Upper lobe of right lung (tissue), 1 donor: ENCODE measurements around the gene E2F3. TPM values are rescaled to one million over a fixed set of nuclear protein-coding genes. Genes with fewer than 3 reads are reported as not detected.
A peak's percentile ranks its signal among the peaks of the same experiment; 100 is the strongest.

Experiments used
- ATAC-seq: fragments of 200-7000 bp; cut with Tn5 transposase; one replicate; pipeline ENCODE4 v1.9.1; 2020; ENCODE audit warnings: mild to moderate bottlenecking, moderate library complexity
- DNase-seq: peaks from one replicate; pipeline ENCODE4 v3.0.0-alpha.2; 2020
- H3K27ac ChIP-seq: fragments of 200-600 bp; one replicate; pipeline ENCODE4 v1.8.0; 2022
- H3K27me3 ChIP-seq: fragments of 200-600 bp; one replicate; pipeline ENCODE4 v1.8.0; 2022; ENCODE audit warnings: mild to moderate bottlenecking
- H3K36me3 ChIP-seq: fragments of 200-600 bp; one replicate; pipeline ENCODE4 v1.8.0; 2022
- H3K4me1 ChIP-seq: fragments of 200-600 bp; one replicate; pipeline ENCODE4 v1.8.0; 2022
- H3K4me3 ChIP-seq: fragments of 200-600 bp; one replicate; pipeline ENCODE4 v1.8.0; 2022; ENCODE audit warnings: mild to moderate bottlenecking
- H3K9me3 ChIP-seq: fragments of 200-600 bp; one replicate; pipeline ENCODE4 v1.8.0; 2022
- CTCF ChIP-seq: fragments of 200-600 bp; IDR thresholded peaks from one replicate; pipeline ENCODE4 v1.8.0; 2022; ENCODE audit warnings: antibody characterized with exemption
- intact Hi-C: fragments of 100-400 bp; cut with DNase I; formaldehyde crosslinking; loops from one replicate; pipeline ENCODE4 v1.11.0; 2022
- total RNA-seq: library from RNA; stranded (reverse); fragmentation: NEBNext Ultra II Directional; extraction: Animal tissue kit (Norgen Biotek cat#: 25700); gene quantifications from one replicate; pipeline ENCODE4 v1.2.1, GENCODE V29; 2021
- donor health status: DM: no; HTN: yes; CAD: no; lungs with severe emphysema.

E2F3 gene
- total RNA-seq, 1 donor from 2014 or later: 7.8 TPM

- no peak overlapping the region for H3K27ac ChIP-seq
- H3K4me1 ChIP-seq: no peaks in the 10 kb centered on the region
- ATAC-seq: no peak
- no peak overlapping the region for H3K4me3 ChIP-seq
- H3K9me3 ChIP-seq: no peaks in the 10 kb centered on the region
- no peaks in the 10 kb centered on the region for H3K36me3 ChIP-seq
- no peaks in the 10 kb centered on the region for H3K27me3 ChIP-seq
- TF ChIP-seq CTCF: no peak
- DNase-seq: no peak
- intact Hi-C loops: no loop called here
Measured at GRCh38 chr6:20414711-20415110, 13.0 kb downstream of the E2F3 start.

- no peak for TF ChIP-seq CTCF
- DNase-seq (no peak), ATAC-seq (no peak)
- no peaks in the 10 kb centered on the region for H3K27me3 ChIP-seq
- H3K36me3 ChIP-seq: no peaks in the 10 kb centered on the region
- H3K9me3 ChIP-seq: no peaks in the 10 kb centered on the region
- no peak overlapping the region for H3K4me3 ChIP-seq
- no peak overlapping the region for H3K27ac ChIP-seq
- no peaks in the 10 kb centered on the region for H3K4me1 ChIP-seq
- intact Hi-C loops: no loop called here
Measured at GRCh38 chr6:20415304-20415703, 13.6 kb downstream of the E2F3 start.

- Histone ChIP-seq H3K4me1 (no peaks in the 10 kb centered on the region), H3K27ac (no peak overlapping the region), H3K36me3 (no peaks in the 10 kb centered on the region), H3K9me3 (no peaks in the 10 kb centered on the region), H3K27me3 (no peaks in the 10 kb centered on the region), H3K4me3 (no peak overlapping the region)
- intact Hi-C loops: no loop called here
- TF ChIP-seq CTCF: no peak
- DNase-seq: no peak
- ATAC-seq: no peak
Measured at GRCh38 chr6:20415712-20416454, 14.2 kb downstream of the E2F3 start.

- ATAC-seq: no peak
- H3K9me3 ChIP-seq: no peaks in the 10 kb centered on the region
- no peaks in the 10 kb centered on the region for H3K4me1 ChIP-seq
Measured at GRCh38 chr6:20416567-20417345, 15.1 kb downstream of the E2F3 start.

GRCh38 chr6:20417819-20418218 lies 16.1 kb downstream of the E2F3 start:
- Histone ChIP-seq H3K27ac (no peak overlapping the region), H3K27me3 (no peaks in the 10 kb centered on the region), H3K4me3 (no peak overlapping the region), H3K36me3 (no peaks in the 10 kb centered on the region), H3K4me1 (no peaks in the 10 kb centered on the region), H3K9me3 (no peaks in the 10 kb centered on the region)
- no peak for TF ChIP-seq CTCF
- DNase-seq (no peak), ATAC-seq (peak; percentile 36)
- intact Hi-C loops: no loop called here

More at GRCh38 chr6:20416567-20417345, 15.1 kb downstream of the E2F3 start:
- intact Hi-C loops: no loop called here
- H3K4me3 ChIP-seq: no peak overlapping the region
- H3K27me3 ChIP-seq: no peaks in the 10 kb centered on the region
- no peaks in the 10 kb centered on the region for H3K36me3 ChIP-seq
- no peak overlapping the region for H3K27ac ChIP-seq
- no peak for TF ChIP-seq CTCF
- DNase-seq: no peak
